GM18499 (cell line): ENCODE results near the gene KDM6A.

ENCODE experiments used
- ATAC-seq: cut with Tn5 transposase; IDR thresholded peaks from one replicate; pipeline ENCODE4 v1.9.1; 2021; ENCODE audit warnings: moderate number of reproducible peaks; ENCODE audit not compliant: insufficient read depth, unreplicated experiment

Gene KDM6A

GRCh38 chrX:44953734-44954502 lies 80.9 kb downstream of the KDM6A start:
- ATAC-seq = no peak

GRCh38 chrX:44954562-44954961 lies 81.6 kb downstream of the KDM6A start:
- ATAC-seq = no peak

GRCh38 chrX:44957848-44958247 lies 84.9 kb downstream of the KDM6A start:
- no peak for ATAC-seq

DNA sequence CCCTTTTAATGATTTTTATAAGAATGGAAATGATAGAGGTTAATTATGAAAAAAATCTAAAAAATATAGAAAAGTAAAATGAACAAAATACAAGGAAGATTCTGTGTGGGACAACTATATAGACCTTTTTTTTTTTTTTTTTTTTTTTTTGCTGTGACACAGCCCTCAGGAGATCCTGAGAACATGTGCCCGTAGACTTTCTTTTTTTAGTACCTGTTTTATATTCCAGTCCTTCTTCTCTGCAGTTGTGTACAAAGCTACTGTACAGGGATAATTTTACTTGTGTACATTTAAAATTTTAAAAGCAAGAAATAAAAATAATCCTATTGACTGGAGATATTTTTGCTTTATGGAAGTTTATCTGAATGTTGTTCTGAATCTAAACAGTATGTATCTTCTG lies 85.5 kb downstream of the KDM6A start:
- ATAC-seq = no peak

- ATAC-seq = no peak
Measured at GRCh38 chrX:44961817-44962607, 89.0 kb downstream of the KDM6A start.

DNA sequence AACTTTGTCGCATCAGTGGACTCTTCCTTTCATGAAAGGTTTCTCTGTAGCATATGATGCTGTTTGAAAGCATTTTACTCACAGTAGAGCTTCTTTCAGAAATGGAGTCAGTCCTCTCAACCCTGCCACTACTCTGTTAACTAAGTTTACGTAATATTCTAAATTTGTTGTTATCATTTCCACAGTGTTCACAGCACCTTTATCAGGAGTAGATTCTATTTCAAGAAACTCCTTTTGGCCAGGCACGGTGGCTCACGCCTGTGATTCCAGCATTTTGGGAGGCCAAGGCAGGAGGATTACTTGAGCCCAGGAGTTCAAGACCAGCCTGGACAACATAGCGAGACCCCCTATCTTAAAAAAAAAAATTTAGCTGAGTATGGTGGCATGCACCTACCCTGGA lies 90.0 kb downstream of the KDM6A start:
- no peak for ATAC-seq

DNA sequence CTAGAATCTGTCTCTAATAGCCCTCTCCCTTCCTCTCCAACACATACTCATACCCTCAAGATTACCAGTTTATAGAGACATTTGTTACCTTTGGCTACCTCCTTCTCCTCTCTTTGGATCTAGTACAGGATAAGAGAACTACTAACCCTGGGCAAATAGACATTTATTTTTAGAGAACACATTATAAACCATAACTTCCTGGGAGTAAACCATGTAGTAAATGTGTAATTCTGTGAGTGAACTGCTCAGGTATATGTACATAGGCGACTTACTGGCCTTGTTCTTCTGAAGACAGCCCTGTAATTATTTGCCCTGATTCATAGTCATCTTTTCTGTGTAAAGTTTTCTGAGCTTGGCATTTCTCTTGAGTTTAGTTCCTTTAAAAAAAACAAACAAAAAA lies 94.2 kb downstream of the KDM6A start:
- no peak for ATAC-seq

DNA sequence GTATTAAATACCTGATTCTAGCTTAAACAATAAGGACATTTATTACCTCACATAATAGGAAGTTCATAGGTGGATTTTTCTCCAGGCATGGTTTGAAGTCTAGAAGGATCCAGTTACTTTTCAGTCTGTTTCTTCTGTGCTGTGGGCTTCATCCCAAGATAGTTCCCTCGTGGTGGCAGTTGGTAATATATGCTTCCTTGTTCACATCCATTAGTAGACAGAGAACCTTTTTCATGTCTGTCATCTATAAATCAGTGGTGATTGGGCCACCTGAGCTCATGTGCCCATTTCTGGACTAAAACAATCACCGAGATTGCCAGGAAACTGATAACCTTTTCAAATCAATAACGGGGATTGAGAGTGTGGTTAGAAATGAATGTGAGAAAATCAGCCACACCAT lies 97.7 kb downstream of the KDM6A start:
- no peak for ATAC-seq

- no peak for ATAC-seq
Measured at GRCh38 chrX:44971674-44972073, 98.7 kb downstream of the KDM6A start.

DNA sequence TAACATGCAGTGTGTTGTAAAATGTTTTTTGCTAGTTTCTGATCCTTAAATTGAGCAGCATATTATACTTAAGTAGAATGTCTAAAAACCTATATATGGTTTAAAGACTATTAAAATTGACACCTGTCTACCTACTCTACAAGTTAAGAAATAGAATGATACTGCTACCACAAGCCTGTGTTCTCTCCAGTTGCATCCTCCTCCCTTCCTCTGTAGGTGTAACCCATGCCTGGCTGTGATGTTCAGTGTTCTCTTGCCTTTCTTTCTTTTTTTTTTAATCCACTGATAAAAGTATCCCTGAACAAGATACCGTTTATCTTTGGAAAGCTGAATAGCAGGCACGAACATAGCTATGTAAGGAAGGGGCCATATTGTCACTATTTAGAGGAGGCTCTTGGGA lies 99.1 kb downstream of the KDM6A start:
- no peak for ATAC-seq

DNA sequence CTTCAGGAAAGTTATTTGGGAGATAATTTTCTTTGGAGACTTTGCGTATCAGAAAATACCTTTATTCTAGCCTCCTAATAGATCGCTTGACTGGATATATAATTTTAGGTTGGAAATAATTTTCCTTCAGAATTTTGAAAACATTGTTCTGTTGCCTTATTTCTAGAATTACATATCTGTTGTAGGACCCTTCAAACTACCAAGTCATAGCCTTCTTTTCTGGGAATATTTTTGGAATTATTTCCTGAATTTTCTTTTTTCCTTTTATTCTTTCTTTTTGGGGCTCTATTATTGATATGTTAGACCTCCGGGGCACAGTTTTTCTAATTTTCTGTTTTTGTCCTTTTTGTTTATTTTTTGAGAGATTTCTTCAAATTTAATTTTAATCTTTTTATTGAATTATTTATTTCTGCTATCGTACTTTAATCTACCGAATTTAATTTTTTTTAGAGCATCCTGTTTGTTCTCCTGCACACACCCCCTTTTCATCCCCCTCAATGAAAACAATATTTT lies 100.5 kb downstream of the KDM6A start:
- no peak for ATAC-seq

- ATAC-seq = no peak
Measured at GRCh38 chrX:44974451-44974850, 101.5 kb downstream of the KDM6A start.

DNA sequence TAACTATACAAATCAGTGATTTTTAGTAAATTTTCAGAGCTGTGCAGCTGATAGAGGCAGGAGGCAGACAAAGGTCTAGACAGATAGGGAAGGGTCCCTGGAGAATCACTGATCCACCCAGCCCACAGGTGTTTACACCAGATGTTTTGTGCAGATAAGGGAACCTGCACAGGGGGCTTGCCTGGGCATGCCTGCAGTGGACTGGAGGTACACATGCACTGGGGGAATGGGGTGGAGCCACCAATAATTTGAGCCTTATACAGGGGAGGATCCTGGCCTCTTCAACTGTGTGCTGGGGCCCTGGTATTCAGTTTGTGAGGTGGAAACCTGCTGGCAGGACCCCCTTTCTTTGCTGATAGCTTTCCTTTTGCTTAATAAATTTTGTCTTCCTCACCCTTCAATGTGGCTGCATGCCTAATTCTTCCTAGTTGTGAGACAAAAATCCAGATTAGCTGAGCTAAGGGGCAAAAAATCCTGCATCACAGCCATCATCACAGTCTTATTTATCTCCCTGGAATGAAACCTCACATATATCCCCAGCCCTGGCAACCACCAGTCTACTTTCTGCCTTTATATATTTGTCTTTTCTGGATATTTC lies 102.8 kb downstream of the KDM6A start:
- no peak for ATAC-seq

- no peak for ATAC-seq
Measured at GRCh38 chrX:44978976-44979375, 106.0 kb downstream of the KDM6A start.

DNA sequence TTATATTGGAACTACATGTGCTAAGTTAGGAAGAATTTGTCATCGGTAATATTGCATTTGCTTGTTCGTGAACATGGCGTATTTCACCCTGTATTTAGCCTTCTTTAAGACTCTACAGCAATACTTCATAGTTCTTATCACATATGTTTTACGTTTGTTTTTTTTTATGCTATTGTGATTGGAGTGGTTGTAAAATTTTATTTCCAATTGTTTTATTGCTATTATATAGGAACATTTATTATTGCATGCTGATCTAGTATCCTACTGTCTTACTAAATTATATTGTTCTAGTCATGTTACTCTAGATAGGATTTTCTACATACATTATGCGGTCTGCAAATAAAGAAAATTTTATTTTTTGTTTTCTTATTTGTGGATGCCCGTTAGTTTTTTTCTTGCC lies 107.4 kb downstream of the KDM6A start:
- ATAC-seq = no peak

- ATAC-seq = no peak
Measured at GRCh38 chrX:44980883-44981282, 107.9 kb downstream of the KDM6A start.

DNA sequence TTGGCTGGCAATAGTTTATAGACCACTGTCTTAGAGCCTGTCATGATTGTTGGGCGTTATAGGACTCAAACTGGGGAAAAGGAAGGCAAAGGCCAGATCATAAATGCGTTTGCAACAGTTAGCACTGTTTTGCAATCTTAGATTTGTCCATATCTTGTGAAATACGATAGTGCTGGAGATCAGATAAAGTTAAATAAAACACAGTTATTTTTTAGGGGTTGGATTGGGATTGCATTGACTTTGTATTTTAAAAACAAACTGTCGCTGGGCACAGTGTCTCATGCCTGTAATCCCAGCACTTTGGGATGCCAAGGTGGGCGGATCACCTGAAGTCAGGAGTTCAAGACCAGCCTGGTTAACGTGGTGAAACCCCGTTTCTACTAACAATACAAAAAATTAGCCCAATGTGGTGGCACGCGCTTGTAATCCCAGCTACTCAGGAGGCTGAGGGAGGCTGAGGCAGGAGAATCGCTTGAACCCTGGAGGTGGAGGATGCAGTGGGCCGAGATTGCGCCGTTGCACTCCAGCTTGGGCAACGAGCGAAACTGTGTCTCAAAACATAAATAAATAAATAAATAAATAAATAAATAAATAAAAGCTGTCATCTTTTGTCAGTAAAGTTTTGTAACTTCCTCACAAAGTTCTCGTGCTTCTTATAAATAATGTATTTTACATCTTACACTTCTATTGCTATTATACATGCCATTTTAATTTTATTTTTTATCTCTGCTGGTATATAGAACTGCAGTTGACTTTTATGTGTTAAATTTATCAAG lies 117.2 kb downstream of the KDM6A start:
- no peak for ATAC-seq

DNA sequence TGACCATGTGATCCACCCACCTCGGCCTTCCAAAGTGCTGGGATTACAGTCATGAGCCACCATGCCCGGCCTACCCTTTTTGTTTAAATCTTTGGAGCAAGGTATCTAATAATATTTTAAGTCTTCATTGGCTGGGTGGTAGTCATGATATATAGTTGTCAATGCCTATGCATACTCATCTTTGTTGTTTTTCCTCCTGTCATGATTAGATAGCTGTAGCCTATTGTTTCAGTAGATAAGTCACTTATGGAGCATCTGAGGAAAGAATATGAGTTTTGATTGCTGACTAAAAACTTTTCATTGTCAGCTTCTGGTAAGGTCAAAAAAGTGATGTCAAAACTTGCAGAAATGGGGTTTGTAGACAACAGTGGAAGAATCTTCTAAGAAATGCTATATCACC lies 119.8 kb downstream of the KDM6A start:
- ATAC-seq = no peak

DNA sequence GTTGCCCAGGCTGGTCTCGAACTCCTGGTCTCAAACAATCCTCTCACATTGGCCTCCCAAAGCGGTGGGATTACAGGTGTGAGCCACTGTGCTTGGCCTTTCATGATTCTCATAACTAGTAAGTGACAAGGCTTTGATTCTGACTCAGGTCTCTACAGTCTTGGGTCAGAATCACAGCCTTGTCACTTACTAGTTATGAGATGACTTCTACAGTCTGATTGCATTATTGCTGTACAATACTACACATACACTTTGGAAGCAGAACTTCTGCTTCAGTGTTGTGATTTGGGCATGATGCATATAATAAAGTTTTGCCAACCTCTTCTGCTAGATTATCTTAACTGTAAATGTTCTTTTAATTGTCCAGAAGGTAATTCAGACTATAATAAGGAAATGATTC lies 123.3 kb downstream of the KDM6A start:
- no peak for ATAC-seq

DNA sequence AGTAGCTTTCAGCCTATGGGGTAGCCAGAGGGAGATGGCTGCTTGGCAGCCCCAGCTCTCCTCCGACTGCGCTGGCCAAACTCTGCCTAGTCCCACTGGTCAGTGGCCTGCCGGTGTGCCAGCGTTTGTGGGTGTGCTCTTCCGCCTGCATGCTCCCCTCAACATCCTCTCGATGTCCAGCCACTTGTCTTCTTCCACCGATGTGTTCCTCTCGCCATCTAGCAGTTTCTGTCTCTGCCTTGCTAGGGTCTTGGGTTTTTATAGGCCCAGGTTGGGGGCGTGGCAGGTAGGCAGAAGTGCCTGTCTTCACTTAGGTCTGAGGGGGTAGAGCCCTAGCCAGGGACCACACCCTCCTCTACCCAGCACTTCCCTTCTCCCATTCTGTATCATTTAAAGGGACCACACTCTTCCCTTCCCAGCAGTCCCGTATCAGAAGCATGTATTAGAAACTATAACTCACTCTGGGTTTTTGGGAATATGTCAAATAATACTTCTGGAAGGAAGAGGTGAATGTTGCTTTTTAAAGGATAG lies 124.4 kb downstream of the KDM6A start:
- no peak for ATAC-seq
